Pancreas (tissue), 10 donors: Measurements from ENCODE around the gene XIRP2. TPM values are rescaled to one million over a fixed set of nuclear protein-coding genes. Genes with fewer than 3 reads are reported as not detected.
A peak's percentile ranks its signal among the peaks of the same experiment; 100 is the strongest.

Experiments used
- ATAC-seq, 4 donors: fragments of 200-7000 bp; cut with Tn5 transposase; one replicate each; pipeline versions ENCODE4 v1.8.0 to v1.9.1; 2020; ENCODE audit warnings: mild to moderate bottlenecking in 4 of 4, moderate library complexity in 4 of 4
- DNase-seq, 6 donors: peaks; one replicate each; pipeline ENCODE4 v3.0.0-alpha.2; 2020
- FAIRE-seq: peaks from 2 replicates; lab custom pipeline; 2012; peaks lifted over from hg19 to GRCh38; lab: Jason Lieb, UNC
- H3K27ac ChIP-seq, 4 donors: fragments of 200-600 bp; sonication (generic); 1 replicate in 3 of 4; 2 replicates in 1 of 4; pipeline versions ENCODE4 v1.5.0 to v1.8.0; 2020
- H3K27me3 ChIP-seq, 4 donors: fragments of 200-600 bp; one replicate each; pipeline ENCODE4 v1.8.0; 2021
- H3K36me3 ChIP-seq, 3 donors: fragments of 200-600 bp; sonication (generic) in 1 of 3; one replicate each; pipeline versions ENCODE4 v1.5.0 to v1.8.0; 2020 to 2021
- H3K4me1 ChIP-seq, 3 donors: fragments of 200-600 bp; one replicate each; pipeline ENCODE4 v1.8.0; 2021
- H3K4me3 ChIP-seq, 4 donors: fragments of 200-600 bp; sonication (generic) in 2 of 4; one replicate each; pipeline versions ENCODE4 v1.5.0 to v1.8.0; 2020 to 2021
- H3K9me3 ChIP-seq, 4 donors: fragments of 200-600 bp; one replicate each; pipeline ENCODE4 v1.8.0; 2021
- WGBS, 2 donors: extraction: QIAGEN DNeasy Blood & Tissue Kit; methylation state at CpG; one replicate each; pipeline ENCODE4 v1.1.7; 2013; 5-methylcytosine and 5-hydroxymethylcytosine counted together
- intact Hi-C, 3 donors: fragments of 100-400 bp; cut with DNase I; formaldehyde crosslinking; loops; one replicate each; pipeline versions ENCODE4 v1.11.1 to v1.14.2; 2022
- polyA plus RNA-seq, 2 donors: library from polyadenylated mRNA; stranded (reverse); fragments of 200-250 nt; gene quantifications; one replicate each; pipeline ENCODE4 v1.2.3, GENCODE V29; 2013
- total RNA-seq, 6 donors: library from RNA; stranded (reverse); fragmentation: NEBNext Ultra II Directional in 4 of 6; extraction: Animal tissue kit (Norgen Biotek cat#: 25700) in 4 of 6; gene quantifications; one replicate each; pipeline versions ENCODE4 v1.2.1 to v1.2.4, GENCODE V29; 2021 to 2023
- TF ChIP-seq, protein P1 (sequence below), 4 donors: fragments of 200-600 bp; sonication (generic) in 3 of 4; IDR thresholded peaks; one replicate each; pipeline versions ENCODE4 v1.5.0 to v1.8.0; 2021; ENCODE audit warnings: antibody characterized with exemption in 4 of 4
- donor health status: healthy with polysubstance abuse.
- donor health status: DM: no; HTN: no; CAD: no; lungs with moderate emphysema.
- donor health status: DM: no; HTN: no; CAD: no.
- donor health status: control.
- donor health status: control.
- donor health status: Bipolar disorder and iron deficiency.
- donor health status: DM: yes; HTN: yes; CAD: no.
- donor health status: DM: no; HTN: no; CAD: no.
- donor health status: DM: no; HTN: no; CAD: no.
- donor health status: DM: yes; HTN: yes; CAD: no.

XIRP2 gene
- total and polyA plus RNA-seq, 8 donors = 0.08 to 0.35 (median 0.28) TPM; not detected in 5

DNA sequence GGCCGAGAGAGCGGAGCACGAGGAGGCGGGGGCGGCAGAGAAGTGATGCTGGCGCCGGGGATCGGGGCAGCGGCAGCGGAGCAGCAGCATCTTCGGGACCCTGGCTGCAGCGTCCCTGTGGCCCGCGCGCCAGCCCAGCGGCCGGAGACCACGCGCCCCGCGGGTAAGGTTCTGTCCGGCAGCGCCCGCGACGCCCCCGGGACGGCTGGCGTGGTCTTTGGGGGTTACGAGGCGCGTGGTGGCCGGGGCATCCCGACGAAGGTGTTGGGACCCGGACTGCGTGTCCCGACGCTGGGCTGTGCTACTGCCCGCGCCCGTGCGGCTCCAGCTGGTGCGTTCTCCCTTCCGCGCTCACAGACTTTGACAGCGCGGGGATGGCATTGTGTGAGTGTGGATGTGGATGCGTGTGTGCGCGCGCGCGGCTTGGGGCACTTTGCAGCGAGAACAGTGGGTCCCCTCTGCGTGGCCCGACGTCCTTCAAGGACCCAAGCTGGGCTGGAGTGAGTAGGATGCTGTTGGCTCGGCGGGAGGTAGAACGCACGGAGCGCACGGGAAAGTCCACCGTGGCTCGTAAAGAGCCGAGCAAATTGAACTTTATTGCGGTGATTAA lies 405.0 kb downstream of the XIRP2 start:
- peak in 5 of 6 donors; percentile 4 to 72 (median 22) for DNase-seq
- ATAC-seq = peak in 3 of 4 donors; percentile 17 to 45 (median 36)
- 1% methylated on average over 39 to 68 of the region's 68 CpGs for WGBS, 2 donors

DNA sequence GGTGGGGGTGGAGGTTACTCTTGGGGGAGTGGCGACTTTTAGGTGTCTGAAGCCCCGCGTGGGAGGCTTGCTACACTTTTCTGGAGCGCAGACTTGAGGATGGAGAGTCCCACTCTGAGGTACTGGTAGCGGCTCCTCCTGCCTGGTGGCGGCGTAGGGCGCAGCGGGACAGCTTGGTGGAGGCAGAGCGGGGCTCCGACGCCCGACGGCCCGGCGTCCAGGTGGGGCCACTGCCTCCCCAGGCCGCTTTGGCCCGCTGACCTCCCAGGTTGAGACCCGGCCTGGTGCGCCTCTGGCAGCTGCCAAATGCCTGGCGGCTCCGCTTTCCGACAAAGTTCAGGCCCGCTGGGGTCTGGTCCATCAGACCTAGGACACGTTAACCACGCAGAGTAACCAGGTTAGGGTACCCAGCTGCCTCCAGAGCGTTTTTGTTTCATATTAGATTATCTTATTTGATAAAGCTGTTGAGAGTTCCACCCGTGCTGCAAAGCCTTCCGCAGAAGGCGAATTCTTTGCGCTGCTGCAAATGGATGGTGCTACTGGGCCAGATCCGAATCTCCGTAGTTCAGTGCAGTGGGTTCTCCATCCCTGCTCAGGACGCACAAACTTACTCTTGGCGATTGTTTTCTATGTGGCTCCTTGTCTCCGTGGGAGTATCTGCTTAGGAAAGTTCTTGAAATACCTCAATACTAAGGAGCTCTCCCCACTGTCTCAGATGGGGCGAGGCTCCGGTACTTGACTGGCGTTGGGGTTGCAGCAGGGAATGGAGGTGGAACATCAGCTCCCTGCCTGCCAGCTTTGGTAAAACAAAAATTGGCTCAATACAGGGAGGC lies 405.9 kb downstream of the XIRP2 start:
- TF ChIP-seq, protein P1, sequence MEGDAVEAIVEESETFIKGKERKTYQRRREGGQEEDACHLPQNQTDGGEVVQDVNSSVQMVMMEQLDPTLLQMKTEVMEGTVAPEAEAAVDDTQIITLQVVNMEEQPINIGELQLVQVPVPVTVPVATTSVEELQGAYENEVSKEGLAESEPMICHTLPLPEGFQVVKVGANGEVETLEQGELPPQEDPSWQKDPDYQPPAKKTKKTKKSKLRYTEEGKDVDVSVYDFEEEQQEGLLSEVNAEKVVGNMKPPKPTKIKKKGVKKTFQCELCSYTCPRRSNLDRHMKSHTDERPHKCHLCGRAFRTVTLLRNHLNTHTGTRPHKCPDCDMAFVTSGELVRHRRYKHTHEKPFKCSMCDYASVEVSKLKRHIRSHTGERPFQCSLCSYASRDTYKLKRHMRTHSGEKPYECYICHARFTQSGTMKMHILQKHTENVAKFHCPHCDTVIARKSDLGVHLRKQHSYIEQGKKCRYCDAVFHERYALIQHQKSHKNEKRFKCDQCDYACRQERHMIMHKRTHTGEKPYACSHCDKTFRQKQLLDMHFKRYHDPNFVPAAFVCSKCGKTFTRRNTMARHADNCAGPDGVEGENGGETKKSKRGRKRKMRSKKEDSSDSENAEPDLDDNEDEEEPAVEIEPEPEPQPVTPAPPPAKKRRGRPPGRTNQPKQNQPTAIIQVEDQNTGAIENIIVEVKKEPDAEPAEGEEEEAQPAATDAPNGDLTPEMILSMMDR (IDR thresholded peaks at IDR 0.05) = no peak
- intact Hi-C loops = no loop called here
- Histone ChIP-seq H3K27me3 (peaks cover 0 to 35% (median 8%) of the 10 kb centered on the region in 4 donors), H3K9me3 (no peaks in the 10 kb centered on the region), H3K4me3 (peak overlapping the region; percentile 7 to 72 (median 64)), H3K27ac (no peak overlapping the region), H3K36me3 (no peaks in the 10 kb centered on the region), H3K4me1 (peaks cover 0 to 5% (median 0%) of the 10 kb centered on the region in 3 donors)
- ATAC-seq (peak in 1 of 4 donors; percentile 20), FAIRE-seq (no peak), DNase-seq (peak in 5 of 6 donors; percentile 3 to 82 (median 34))
- 3 to 6% methylated on average over 39 of the region's 39 CpGs for WGBS, 2 donors

More for the DNA sequence above, 405.0 kb downstream of the XIRP2 start:
- no peaks in the 10 kb centered on the region for H3K36me3 ChIP-seq
- H3K9me3 ChIP-seq = no peaks in the 10 kb centered on the region
- peaks cover 0 to 5% (median 0%) of the 10 kb centered on the region in 3 donors for H3K4me1 ChIP-seq
- intact Hi-C loops = no loop called here
- no peak for FAIRE-seq
- TF ChIP-seq, protein P1 (IDR thresholded peaks at IDR 0.05) = no peak
- H3K27ac ChIP-seq = no peak overlapping the region
- H3K27me3 ChIP-seq = peaks cover 0 to 35% (median 8%) of the 10 kb centered on the region in 4 donors
- peak overlapping the region; percentile 64 to 76 (median 68) for H3K4me3 ChIP-seq

DNA sequence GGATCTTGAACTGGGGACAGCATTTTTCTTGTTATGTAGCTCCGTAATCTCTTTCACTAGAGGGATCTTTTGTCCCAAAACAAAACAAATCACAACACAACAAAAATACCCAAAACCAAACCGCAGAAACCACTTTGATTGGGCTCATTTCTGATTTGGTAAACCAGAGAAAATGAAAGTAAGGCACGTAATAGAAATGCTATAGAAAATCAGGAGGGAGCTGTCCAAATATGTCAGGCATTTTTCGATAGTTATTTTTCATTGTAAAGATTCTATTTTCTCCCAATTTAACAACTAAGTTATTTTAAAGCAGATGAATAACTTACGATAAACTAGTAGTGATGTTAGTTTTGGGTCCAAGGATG lies 406.5 kb downstream of the XIRP2 start:
- Histone ChIP-seq H3K27me3 (peaks cover 0 to 35% (median 8%) of the 10 kb centered on the region in 4 donors), H3K9me3 (no peaks in the 10 kb centered on the region), H3K4me1 (peaks cover 0 to 5% (median 0%) of the 10 kb centered on the region in 3 donors), H3K27ac (no peak overlapping the region), H3K4me3 (peak overlapping the region in 2 of 4 donors; percentile 64 to 65), H3K36me3 (no peaks in the 10 kb centered on the region)
- no peak for ATAC-seq
- FAIRE-seq = no peak
- WGBS, 2 donors = 16 to 17% methylated on average over 5 of the region's 5 CpGs
- intact Hi-C loops = no loop called here
- DNase-seq = no peak
- TF ChIP-seq, protein P1 (IDR thresholded peaks at IDR 0.05) = no peak

DNA sequence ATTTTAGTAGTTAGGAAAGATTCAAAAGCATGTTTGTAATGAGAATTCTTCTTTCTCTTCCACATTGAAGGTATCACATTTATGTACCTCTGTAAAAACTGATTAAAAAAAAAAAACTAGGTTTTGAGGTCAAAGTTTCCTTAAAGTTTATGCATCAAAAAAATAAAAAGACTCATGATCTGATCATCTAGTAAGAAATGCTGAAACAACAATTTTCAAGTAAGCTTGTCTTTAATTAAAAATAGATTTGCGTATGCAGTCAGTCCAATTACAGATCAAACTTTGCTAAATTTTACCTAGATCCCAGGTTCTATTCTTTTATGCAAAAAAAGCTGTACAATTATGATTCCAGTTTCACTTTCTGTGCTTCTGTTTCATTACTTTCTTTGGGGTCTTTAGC lies 409.0 kb downstream of the XIRP2 start:
- Histone ChIP-seq H3K4me3 (no peak overlapping the region), H3K27me3 (peaks cover 0 to 22% (median 6%) of the 10 kb centered on the region in 4 donors), H3K9me3 (no peaks in the 10 kb centered on the region), H3K27ac (no peak overlapping the region), H3K36me3 (no peaks in the 10 kb centered on the region), H3K4me1 (peaks cover 0 to 5% (median 0%) of the 10 kb centered on the region in 3 donors)
- FAIRE-seq (no peak), DNase-seq (no peak), ATAC-seq (no peak)
- intact Hi-C loops = no loop called here
- TF ChIP-seq, protein P1 (IDR thresholded peaks at IDR 0.05) = no peak
- WGBS, 2 donors = 87 to 93% methylated on average over 1 of the region's 1 CpG
